Dermis lymphatic vessel endothelial cell (primary cell): ENCODE measurements around the gene AKT1. TPM values are rescaled to one million over a fixed set of nuclear protein-coding genes. Genes with fewer than 3 reads are reported as not detected.

Source experiments
- total RNA-seq: library from RNA; depleted of rRNA; stranded (reverse); fragments of >200 nt; gene quantifications from 2 replicates; pipeline ENCODE4 v1.2.1, GENCODE V29; 2014

The AKT1 gene
- 115 and 120 TPM in 2 replicates for total RNA-seq

GRCh38 chr14:104794993-104795780 lies at the start of gene AKT1:
TSS of gene AKT1 (minus strand) at chr14:104795748. CDS start at chr14:104792643, 3,105 bp downstream.

GRCh38 chr14:104800771-104801519 lies 5.4 kb upstream of the AKT1 start, which contains the start of gene ZBTB42:
TSS of gene ZBTB42 (plus strand) at chr14:104801101. CDS start at chr14:104801198, 97 bp downstream.

GRCh38 chr14:104752735-104753527 lies 42.6 kb downstream of the AKT1 start, which contains the start of gene SIVA1:
TSS of gene SIVA1 (plus strand) at chr14:104753147. CDS start at chr14:104753202, 55 bp downstream.

GRCh38 chr14:104723651-104724406 lies 71.7 kb downstream of the AKT1 start, which contains the start of gene ADSS1:
TSS of gene ADSS1 (plus strand) at chr14:104724229. CDS start at chr14:104724271, 42 bp downstream.

Other genes with a start within 250 kb of the AKT1 start
- gene C14orf180, start 216.0 kb downstream of the AKT1 start, total RNA-seq = not detected in 2 replicates
- not detected in 2 replicates for gene TMEM179, start 191.0 kb downstream of the AKT1 start, total RNA-seq
- gene INF2, start 106.1 kb downstream of the AKT1 start, total RNA-seq = 25.3 and 26.5 TPM in 2 replicates
- gene ADSS1, start 71.5 kb downstream of the AKT1 start, total RNA-seq = 0.86 and 2.6 TPM in 2 replicates
- gene SIVA1, start 42.6 kb downstream of the AKT1 start, total RNA-seq = 74.5 and 74.6 TPM in 2 replicates
- gene ZBTB42, start 5.4 kb upstream of the AKT1 start, total RNA-seq = 3.4 and 5.7 TPM in 2 replicates
- gene CEP170B, start 69.5 kb upstream of the AKT1 start, total RNA-seq = 2.9 and 3.7 TPM in 2 replicates
- 0.09 TPM in 1 of 2 replicates, not detected in the other for gene PLD4, start 129.1 kb upstream of the AKT1 start, total RNA-seq
- gene AHNAK2, start 182.6 kb upstream of the AKT1 start, total RNA-seq = 4.9 and 12.8 TPM in 2 replicates
- gene CLBA1, start 190.0 kb upstream of the AKT1 start, total RNA-seq = 4.1 and 5.7 TPM in 2 replicates
- gene CDCA4, start 225.3 kb upstream of the AKT1 start, total RNA-seq = 19.9 and 21.3 TPM in 2 replicates